ENCODE measurements around the gene RAB33B.

GRCh38 chr4:139501527-139501926 lies 47.6 kb downstream of the RAB33B start:
- TF ChIP-seq CTCF (IDR thresholded peaks at IDR 0.05) = no peak
- TF ChIP-seq POLR2A (IDR thresholded peaks at IDR 0.05) = no peak
